Mesodermal cell (in vitro differentiated cells): ENCODE results near the gene ZZZ3.
"Not testable (repeated sequence)": the region's sequence is repeated elsewhere in the genome, so short reads cannot be mapped to it uniquely, and the experiment has no call there.

ENCODE experiments used
- H3K27ac ChIP-seq: 2 replicates; pipeline ENCODE4 v1.7.0; 2013; ENCODE audit warnings: mild to moderate bottlenecking, low read depth, low read length, moderate library complexity; ENCODE audit not compliant: severe bottlenecking
- H3K36me3 ChIP-seq: 2 replicates; pipeline ENCODE4 v1.7.1; 2013; ENCODE audit warnings: mild to moderate bottlenecking, low read length, moderate library complexity; ENCODE audit not compliant: control insufficient read depth, insufficient read depth
- H3K4me1 ChIP-seq: one replicate; pipeline ENCODE4 v1.7.1; 2013; ENCODE audit warnings: mild to moderate bottlenecking, low read length; ENCODE audit not compliant: insufficient read depth, control insufficient read depth, poor library complexity, severe bottlenecking
- H3K4me3 ChIP-seq: 2 replicates; pipeline ENCODE4 v1.7.0; 2013; ENCODE audit warnings: low read length, control low read depth, mild to moderate bottlenecking; ENCODE audit not compliant: insufficient read depth, poor library complexity, severe bottlenecking; ENCODE audit errors: extremely low read depth
- H3K9me3 ChIP-seq: 2 replicates; pipeline ENCODE4 v1.7.1; 2013; ENCODE audit warnings: mild to moderate bottlenecking, low read length, moderate library complexity; ENCODE audit not compliant: control insufficient read depth
- WGBS, 2 experiments: methylation state at CpG; one replicate each; pipeline ENCODE4 v1.1.5; 2013; ENCODE audit warnings: missing lambda C conversion rate in 2 of 2; ENCODE audit not compliant: insufficient coverage in 2 of 2; 5-methylcytosine and 5-hydroxymethylcytosine counted together

The ZZZ3 gene

DNA sequence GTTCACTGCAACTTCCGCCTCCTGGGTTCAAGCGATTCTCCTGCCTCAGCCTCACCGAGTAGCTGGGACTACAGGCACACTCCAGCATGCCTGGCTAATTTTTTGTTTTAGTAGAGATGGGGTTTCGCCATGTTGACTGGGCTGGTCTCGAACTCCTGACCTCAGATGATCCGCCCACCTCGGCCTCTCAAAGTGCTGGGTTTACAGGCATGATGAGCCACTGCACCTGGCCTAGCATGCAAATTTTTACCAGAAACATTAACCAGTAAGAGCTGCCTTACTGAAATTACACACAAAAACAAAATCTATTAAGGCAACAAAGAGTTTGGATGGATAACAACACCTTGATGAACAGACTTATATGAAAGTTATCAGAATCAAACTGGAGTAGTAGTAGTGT lies 12.1 kb downstream of the ZZZ3 start:
- 98 to 99% methylated on average over 6 to 7 of the region's 7 CpGs for WGBS, 2 experiments
- Histone ChIP-seq H3K27ac (no peak overlapping the region), H3K9me3 (no peaks in the 10 kb centered on the region), H3K4me1 (no peaks in the 10 kb centered on the region), H3K36me3 (no peaks in the 10 kb centered on the region), H3K4me3 (no peak overlapping the region)

DNA sequence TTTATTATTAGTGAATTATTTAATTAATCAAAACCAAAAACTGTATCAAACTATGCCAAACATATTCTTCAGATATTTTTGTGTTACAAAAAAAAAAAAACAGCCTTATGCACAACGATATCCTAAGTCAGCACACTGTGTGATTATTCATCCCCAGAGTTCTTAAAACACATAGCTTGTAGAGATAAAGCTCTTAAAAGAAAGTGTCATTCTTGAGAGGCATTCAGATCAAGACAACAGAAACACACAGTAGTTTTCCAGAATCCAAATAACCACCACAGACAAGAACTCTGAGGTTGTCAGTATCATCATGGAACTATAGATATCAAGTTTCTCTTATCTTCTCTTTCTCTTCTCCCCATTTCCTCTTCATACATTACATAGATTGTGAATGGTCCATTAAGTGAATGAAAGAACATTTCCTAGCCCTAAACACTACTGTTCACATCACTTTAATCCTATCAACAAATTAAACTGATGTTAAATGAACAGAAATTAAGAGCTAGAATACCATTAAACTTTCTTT lies 13.5 kb downstream of the ZZZ3 start:
- no CpG with 5 or more reads among the region's 1 CpG for WGBS, 2 experiments
- H3K9me3 ChIP-seq: no peaks in the 10 kb centered on the region
- no peak overlapping the region for H3K4me3 ChIP-seq
- H3K27ac ChIP-seq: no peak overlapping the region
- no peaks in the 10 kb centered on the region for H3K36me3 ChIP-seq
- no peaks in the 10 kb centered on the region for H3K4me1 ChIP-seq

DNA sequence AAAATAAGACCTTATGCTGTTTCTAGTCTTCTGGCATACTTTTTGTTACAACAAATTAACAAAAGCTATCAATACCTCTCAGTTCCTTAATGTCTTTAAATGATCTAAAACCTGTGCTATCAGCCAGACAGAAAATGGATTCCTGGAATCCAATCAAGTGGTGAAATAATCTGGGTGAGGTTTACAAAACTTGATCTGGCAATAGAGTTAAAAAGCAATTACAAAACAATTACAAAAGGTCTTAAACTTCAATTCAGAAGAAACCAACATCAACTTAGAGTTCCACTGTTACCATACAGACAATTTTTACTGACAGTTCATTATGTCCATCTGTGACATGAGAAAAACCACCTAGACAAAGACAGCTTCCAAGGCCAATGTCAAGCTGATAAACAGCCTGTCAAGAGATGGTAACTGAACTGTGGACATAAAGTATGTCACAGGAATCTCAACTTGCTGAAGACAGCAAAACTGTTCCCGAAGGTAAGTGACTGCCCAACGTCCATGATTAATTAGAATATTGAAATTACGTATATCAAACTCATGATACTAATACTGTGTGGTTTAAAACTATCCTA lies 17.4 kb downstream of the ZZZ3 start:
- H3K4me1 ChIP-seq: no peaks in the 10 kb centered on the region
- no CpG with 5 or more reads among the region's 3 CpGs for WGBS, 2 experiments
- peaks cover 4% of the 10 kb centered on the region for H3K36me3 ChIP-seq
- H3K4me3 ChIP-seq: no peak overlapping the region
- no peak overlapping the region for H3K27ac ChIP-seq
- no peaks in the 10 kb centered on the region for H3K9me3 ChIP-seq

DNA sequence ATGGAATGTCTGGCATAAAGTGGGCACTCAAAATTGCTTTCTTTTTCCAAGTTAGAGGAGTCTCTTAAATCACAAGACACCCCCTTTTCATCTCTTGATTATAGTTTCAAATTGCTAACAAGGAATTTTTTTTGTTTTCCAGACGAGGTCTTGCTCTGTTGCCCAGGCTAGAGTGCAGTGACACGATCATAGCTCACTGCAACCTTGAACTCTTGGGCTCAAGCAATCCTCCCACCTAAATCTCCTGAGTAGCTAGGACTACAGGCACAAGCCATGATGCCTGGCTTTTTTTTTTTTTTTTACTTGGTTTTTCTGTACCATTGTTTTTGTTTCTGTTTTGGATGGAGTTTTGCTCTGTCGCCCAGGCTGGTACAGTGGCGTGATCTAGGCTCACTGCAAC lies 20.8 kb downstream of the ZZZ3 start:
- Histone ChIP-seq H3K9me3 (no peaks in the 10 kb centered on the region), H3K4me1 (no peaks in the 10 kb centered on the region), H3K4me3 (no peak overlapping the region), H3K36me3 (peaks cover 11% of the 10 kb centered on the region), H3K27ac (no peak overlapping the region)
- 83 to 98% methylated on average over 4 of the region's 4 CpGs for WGBS, 2 experiments

DNA sequence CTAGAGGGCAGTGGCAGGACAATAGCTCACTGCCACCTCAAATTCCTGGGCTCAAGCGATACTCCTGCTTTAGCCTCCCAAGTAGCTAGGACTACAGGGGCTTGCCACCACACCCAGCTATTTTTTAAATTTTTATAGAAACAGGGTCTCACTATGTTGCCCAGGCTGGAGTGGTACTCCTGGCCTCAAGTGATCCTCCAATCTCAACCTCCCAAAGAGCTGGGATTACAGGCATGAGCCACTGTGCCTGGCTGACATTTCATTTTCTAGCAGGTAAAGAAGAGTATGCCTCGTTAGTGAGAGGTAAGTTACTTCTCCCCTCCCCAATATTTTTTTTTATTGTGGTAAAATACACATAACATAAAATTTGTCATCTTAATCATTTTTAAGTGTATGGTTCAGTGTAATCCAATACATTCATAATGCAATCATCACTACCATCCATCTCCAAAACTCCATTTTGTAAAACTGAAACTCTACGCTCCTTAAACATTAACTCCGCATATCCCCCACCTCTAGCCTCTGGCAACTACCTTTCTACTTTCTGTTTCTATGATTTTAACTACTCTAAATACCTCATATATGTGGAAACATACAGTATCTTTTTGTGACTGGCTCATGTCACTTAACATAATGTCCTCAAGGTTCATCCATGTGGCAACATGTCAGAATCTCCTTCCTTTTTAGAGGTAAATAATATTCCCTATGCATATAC lies 22.4 kb downstream of the ZZZ3 start:
- H3K36me3 ChIP-seq: peaks cover 17% of the 10 kb centered on the region
- 92 to 100% methylated on average over 3 of the region's 4 CpGs for WGBS, 2 experiments

DNA sequence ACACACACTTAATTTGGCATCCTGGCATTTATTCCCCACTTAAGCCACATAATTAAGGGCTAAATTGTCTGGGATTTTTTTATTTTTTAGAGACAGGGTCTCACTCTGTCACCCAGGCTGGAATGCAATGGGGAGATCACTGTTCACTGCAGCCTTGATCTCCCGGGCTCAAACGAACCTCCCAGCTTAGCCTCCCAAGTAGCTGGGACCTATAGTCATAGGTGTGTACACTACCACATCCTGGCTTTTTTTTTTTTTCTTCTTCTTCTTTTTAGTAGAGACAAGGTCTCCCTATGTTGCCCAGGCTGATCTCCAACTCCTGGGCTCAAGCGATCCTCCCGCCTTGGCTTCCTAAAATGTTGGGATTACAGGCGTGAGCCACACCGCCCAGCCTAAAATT lies 24.2 kb downstream of the ZZZ3 start:
- H3K4me3 ChIP-seq: no peak overlapping the region
- no peaks in the 10 kb centered on the region for H3K9me3 ChIP-seq
- no peak overlapping the region for H3K27ac ChIP-seq
- H3K36me3 ChIP-seq: peaks cover 22% of the 10 kb centered on the region
- WGBS, 2 experiments: 100% methylated on average over 2 of the region's 6 CpGs; no CpG with 5 or more reads in 1 of the 2 experiments
- H3K4me1 ChIP-seq: no peaks in the 10 kb centered on the region

More for the DNA sequence above, 22.4 kb downstream of the ZZZ3 start:
- Histone ChIP-seq H3K4me3 (no peak overlapping the region), H3K4me1 (no peaks in the 10 kb centered on the region), H3K9me3 (no peaks in the 10 kb centered on the region), H3K27ac (no peak overlapping the region)

DNA sequence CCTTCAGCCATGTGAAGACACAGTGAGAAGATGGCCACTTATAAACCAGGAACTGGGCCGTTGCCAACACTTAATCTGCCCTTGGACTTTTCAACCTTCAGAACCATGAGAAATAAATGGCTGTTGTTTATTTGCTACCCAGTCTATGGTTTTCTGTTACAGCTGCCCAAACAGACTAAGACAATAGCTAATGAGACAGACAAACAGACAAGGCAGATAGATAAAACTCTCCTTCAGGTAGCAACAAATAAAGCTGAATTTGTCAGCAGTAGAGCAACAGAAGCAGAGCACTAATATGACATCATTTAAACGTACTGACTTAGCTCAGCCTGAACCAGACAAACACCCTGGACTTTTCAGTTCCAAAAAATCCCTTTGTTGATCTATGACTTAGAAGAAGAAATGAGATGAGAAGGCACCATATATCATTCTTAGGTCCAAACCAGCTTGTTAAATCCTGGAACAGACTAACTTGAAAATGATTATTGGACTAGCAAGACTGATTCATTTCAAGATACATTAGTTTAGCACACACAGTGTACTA lies 27.0 kb downstream of the ZZZ3 start:
- Histone ChIP-seq H3K36me3 (peaks cover 33% of the 10 kb centered on the region), H3K9me3 (peaks cover 13% of the 10 kb centered on the region), H3K4me3 (no peak overlapping the region), H3K4me1 (no peaks in the 10 kb centered on the region), H3K27ac (no peak overlapping the region)
- 92% methylated on average over 2 of the region's 2 CpGs; no CpG with 5 or more reads in 1 of the 2 experiments for WGBS, 2 experiments

DNA sequence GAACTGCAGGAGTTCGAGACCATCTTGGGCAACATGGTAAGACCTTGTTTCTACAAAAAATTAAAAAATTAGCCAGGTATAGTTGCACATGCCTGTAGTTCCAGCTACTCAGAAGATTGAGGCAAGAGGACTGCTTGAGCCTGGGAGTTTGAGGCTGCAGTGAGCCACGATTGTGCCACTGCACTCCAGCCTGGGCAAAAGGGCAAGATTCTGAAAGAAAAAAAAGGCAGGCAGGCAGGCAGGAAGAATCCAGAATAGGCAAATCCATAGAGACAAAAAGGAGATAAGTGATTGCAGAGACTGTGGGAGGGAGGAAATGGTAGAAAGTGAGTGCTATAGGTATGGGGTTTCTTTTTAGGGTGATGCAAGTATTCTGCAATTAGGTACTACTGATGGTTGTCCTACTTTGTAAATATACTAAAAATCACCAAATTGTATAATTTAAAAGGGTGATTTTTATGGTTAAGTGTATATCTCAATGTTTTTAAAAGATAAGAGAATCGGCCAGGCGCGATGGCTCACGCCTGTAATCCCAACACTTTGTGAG lies 29.4 kb downstream of the ZZZ3 start:
- H3K4me1 ChIP-seq: no peaks in the 10 kb centered on the region
- peaks cover 13% of the 10 kb centered on the region for H3K9me3 ChIP-seq
- H3K4me3 ChIP-seq: no peak overlapping the region
- no peak overlapping the region for H3K27ac ChIP-seq
- WGBS, 2 experiments: 96% methylated on average over 5 to 6 of the region's 6 CpGs
- peaks cover 26% of the 10 kb centered on the region for H3K36me3 ChIP-seq

DNA sequence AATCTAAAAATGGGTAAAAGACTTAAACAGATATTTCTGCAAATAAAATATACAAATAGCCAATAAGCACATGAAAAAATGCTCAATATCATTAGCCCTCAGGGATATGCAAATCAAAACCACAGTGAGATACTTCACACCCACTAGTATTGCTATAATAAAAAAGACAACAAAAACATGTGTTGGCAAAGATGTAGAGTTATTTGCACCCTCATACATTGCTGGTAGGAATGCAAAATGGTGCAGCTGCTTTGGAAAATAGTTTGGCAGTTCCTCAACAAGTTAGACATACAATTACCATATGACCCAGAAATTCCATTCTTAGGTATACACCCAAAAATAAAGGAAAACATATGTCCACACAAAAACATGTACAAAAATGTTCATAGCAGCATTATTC lies 30.2 kb downstream of the ZZZ3 start:
- H3K9me3 ChIP-seq: peaks cover 13% of the 10 kb centered on the region
- H3K36me3 ChIP-seq: peaks cover 30% of the 10 kb centered on the region
- no peak overlapping the region for H3K4me3 ChIP-seq
- no peaks in the 10 kb centered on the region for H3K4me1 ChIP-seq
- H3K27ac ChIP-seq: no peak overlapping the region

DNA sequence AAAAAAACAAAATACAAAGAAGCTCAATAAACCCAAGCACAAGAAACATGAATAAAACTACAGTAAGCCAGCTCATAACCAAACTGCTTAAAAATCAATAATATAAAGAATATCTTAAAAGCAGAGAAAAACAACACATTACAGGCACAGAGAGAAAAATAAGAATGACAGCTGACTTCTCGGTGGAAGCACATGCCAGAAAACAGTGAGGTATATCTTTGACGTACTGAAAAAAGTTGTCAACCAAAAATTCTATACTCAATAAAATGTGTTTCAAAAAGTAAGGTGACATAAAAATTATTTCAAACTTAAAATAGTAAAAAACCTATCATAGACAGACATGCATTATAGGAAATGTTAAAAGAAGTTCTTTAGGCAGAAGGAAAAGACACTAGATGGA lies 33.3 kb downstream of the ZZZ3 start:
- Histone ChIP-seq H3K36me3 (peaks cover 40% of the 10 kb centered on the region), H3K4me1 (no peaks in the 10 kb centered on the region), H3K27ac (no peak overlapping the region), H3K9me3 (peaks cover 13% of the 10 kb centered on the region), H3K4me3 (no peak overlapping the region)
- no CpG with 5 or more reads among the region's 2 CpGs for WGBS, 2 experiments

DNA sequence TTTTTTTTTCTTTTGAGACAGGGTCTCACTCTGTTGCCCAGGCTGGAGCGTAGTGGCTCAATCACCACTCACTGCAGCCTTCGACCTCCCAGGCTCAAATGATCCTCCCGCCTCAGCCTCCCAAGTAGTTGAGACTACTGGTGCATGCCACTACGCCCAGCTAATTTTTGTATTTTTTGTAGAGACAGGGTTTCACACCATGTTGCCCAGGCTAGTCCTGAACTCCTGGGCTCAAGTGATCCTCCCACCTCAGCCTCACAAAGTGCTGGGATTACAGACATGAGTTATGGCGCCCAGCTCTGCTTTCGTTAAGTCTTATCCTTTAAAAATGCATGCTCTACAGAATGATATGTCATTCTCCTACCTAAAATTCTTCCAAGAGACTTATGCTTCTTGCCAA lies 36.2 kb downstream of the ZZZ3 start:
- H3K36me3 ChIP-seq: peaks cover 29% of the 10 kb centered on the region
- 94% methylated on average over 6 of the region's 6 CpGs for WGBS, 2 experiments
- H3K4me1 ChIP-seq, H3K27ac ChIP-seq, H3K9me3 ChIP-seq, H3K4me3 ChIP-seq: not testable (repeated sequence)
